ENCODE measurements around the gene SLC25A30.
A peak's percentile ranks its signal among the peaks of the same experiment; 100 is the strongest.
"Not testable (repeated sequence)": the region's sequence is repeated elsewhere in the genome, so short reads cannot be mapped to it uniquely, and the experiment has no call there.

Gene SLC25A30

DNA sequence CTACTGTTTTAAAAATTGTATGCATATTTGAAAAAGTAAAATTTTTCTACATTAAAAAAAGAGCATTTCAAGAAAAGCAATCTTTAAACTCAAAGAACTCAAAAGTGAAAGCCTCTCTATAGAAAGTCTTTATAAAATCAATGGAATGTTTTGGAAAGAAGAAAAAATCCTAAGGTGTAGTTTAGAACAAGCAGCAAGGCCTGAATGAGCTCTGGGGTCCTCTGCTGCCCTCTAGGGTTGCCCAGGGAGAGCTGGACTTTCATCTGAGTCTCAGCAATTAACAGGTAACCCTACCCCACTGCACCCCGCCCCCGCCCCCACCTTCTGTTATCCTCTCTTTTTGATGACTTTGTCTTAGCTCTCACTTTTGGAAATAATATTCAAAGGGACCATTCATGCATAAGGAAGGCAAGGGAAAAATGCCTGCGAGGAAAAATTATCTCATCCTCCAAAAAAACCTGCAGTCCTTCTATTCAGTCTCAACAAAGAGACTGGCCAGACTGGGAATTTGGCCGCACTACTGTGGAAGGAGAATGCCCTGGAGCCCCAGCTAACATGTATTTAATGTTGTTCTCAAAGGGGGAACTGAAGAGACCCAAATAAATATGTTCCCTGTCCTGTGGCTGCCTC lies 24.1 kb downstream of the SLC25A30 start:
- DNase-seq: peak in 23 of 56 donors; percentile 1 to 69 (median 18)

DNA sequence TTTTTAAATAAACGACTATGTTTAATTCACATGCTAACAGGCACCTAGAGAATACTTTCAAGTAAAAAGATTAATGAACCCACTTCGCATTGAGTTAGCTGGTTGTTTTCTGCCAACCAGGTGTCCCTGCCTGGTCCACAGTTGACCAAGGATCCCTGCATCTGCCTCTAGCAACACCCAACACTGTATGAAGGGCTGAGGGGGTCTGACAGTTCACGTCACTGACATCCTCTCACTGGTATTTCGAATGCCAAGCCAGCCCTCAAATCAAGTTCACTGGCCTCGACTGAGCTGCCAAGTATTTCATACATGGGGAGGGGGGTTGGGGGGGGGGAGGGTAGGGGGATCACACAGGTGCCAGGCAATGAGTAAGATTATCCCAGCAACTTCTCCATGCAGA lies 25.4 kb downstream of the SLC25A30 start:
- no peak for DNase-seq

DNA sequence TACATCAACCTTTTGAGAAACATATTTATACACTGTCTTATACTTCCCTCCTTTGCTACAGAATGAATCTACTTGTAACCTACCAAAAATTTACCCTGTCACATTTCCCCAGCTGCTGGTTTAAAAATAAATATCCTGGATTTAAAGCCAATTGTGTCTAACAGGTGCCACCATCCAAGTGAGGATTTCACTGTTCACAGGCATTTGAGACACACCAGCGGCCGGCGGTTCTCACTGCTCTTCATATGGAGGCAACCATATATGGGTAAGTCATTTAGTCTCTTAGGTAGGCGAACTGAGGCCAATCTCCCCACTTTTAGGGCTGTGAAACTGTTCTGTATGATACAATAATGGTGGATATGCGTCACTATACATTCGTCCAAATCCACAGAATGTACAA lies 26.2 kb downstream of the SLC25A30 start:
- DNase-seq: no peak

DNA sequence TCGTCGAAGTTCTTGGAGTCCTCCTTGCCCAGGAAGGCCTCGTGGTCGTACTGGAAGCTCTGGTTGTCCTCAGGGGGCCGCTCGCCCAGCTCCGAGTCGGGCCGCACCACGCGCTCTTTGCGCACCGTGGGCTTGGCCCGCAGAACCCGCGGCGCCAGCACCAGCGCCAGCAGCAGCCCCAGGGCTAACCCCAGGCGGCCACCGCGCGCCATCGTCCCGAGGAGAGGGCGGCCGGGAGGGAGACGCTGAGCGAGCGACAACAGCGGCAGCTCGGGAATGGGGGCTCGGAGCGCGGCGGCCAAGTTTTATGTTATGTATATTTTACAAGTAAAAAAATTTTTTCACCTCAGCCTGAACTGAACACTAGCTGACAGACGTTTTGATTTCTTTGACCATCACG lies 27.0 kb downstream of the SLC25A30 start:
- not testable (repeated sequence) for DNase-seq

DNA sequence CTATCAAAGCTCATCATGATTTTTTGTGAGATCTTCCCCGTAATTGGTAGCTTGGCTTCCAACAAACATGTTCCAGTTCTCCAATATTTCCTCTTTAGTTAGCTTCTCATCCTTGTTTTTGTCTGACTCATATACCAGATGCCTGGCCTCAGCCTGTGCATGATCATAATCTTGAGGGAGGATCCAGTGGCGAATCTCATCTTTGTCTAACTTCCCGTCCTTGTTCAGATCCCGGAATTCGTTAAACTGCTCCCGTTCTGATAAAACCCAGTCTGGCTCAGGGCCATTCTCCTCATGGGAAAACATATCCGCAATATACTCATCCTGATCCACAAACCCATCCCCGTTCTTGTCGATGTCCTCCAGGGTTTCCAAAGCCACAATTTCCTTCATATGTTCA lies 27.8 kb downstream of the SLC25A30 start:
- not testable (repeated sequence) for DNase-seq

DNA sequence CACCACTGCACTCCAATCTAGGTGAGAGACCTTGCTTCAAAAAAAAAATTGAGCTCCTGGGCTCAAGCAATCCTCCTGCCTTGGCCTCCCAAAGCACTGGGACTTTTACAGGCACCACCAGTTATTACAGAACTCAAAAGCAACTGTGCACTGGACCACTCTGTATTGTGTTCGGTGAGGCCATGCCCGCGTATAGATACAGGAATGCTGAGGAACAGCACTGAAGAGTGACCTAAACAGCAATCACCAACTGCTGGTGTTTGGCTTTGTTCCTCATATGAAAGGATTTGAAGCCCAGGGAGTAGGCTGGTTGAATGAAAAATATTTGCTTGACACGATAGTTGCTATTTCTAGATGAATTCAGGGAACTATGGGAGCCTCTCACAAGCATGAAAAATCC lies 29.5 kb downstream of the SLC25A30 start:
- DNase-seq: no peak

DNA sequence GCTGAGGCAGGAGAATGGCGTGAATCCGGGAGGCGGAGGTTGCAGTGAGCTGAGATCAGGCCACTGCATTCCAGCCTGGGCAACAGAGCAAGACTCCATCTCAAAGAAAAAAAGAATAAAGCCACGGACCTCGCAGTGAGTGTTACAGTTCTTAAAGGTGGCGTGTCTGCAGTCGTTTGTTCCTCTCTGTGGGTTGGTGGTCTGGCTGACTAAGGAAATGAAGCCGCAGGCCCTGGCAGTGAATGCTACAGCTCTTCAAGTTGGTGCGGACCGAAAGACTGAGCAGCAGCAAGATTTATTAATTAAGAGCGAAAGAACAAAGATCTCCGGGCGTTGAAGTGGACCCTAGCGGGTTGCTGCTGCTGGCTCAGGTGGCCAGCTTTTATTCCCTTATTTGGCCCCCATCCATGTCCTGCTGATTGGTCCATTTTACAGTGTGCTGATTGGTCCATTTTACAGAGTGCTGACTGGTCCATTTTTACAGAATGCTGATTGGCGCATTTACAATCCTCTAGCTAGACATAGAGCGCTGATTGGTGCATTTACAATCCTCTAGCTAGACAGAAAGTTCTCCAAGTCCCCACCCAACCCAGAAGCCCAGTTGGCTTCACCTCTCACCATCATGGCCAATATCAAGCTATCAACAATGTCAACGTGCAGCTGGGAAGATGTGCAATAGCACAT lies 31.1 kb downstream of the SLC25A30 start:
- not testable (repeated sequence) for DNase-seq

DNA sequence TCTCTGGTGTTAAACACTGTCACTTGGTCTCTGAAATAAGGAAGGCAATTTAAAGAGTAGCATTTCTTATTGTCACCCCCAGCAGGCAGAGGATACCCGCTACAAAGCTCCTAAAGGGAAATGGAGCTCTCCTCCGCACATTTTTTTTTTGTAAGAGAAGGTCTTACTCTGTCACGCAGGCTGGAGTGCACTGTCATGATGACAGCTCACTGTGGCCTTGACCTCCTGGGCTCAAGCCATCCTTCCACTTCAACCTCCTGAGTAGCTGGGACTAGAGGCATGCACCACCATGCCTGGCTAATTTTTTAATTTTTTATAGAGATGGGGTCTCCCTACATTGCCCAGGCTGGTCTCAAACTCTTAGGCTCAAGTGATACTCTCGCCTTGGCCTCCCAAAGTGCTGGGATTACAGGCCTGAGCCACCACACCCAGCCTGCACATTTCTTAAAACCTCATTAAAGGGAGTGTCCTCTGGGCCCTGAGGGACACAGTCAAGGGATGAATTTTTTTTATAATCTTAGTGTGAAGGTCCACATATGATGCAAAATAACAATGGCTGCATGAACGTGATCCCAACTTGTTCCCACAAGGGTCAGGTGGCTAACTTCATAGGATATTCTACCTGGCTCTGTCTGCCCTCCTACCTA lies 32.1 kb downstream of the SLC25A30 start:
- no peak for DNase-seq

DNA sequence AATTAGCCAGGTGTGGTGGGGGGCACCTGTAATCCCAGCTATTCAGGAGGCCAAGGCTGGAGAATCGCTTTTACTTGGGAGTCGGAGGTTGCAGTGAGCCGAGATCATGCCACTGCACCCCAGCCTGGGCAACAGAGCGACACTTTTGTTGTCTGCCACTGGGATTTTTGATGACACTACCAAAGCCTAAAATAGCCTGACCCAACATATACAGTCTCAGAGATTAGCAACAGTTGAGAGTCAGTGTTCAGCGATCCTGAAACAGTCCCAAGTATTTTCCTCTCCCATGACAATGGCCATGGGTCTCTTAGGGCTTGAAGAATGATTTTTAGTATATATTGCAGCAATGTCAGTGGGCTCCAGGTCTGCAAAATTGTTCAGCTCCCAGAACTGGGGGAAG lies 32.9 kb downstream of the SLC25A30 start:
- no peak for DNase-seq

DNA sequence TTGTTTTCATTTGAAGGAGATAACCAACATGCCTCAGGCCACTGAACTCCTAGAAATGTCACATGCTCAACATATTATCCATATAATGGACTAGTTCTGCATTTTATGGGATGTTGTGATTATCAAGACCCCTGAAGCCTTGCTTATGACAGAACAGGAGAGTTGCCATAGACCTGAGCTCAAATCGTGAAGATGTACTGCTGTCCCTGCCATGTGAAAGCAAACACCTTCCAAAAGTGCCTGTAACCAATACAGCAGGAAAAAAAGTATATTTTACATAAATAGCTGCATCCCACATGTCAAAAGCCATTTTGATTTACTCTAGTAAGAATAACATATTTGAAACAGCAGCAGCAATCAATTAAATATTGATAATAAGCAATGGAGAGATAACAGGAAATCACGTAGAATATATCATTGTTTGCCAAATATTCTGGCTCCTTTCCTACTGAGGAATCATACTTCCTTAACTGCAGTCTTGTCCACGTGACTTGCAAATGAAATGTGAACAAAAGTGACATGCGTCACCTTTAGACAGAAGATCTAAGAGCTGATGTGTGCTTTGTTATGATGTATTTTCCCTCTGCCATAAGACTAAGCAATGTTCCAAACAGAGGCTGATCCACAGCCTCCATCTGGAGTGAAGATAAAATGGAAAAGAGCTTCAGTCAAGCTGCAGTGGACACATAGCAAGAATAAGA lies 33.5 kb downstream of the SLC25A30 start:
- no peak for DNase-seq

DNA sequence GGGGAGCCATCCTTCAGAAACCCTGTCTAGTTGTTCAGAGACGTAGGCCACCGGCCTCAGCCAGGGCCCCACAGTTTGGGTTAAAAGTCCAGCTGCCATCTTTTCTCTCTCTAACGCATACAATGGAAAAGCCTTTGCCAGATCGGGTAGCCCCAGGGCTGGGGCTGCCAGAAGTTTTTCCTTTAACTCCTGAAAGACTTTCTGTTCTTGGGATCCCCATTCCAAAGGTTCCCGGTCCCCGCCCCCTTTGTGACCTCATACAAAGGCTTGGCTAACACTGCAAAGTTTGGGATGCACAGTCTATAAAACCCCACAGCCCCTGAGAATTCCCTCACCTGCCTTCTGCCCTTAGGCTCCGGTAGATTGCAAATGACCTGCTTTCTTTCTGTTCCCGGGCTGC lies 35.4 kb downstream of the SLC25A30 start:
- not testable (repeated sequence) for DNase-seq

DNA sequence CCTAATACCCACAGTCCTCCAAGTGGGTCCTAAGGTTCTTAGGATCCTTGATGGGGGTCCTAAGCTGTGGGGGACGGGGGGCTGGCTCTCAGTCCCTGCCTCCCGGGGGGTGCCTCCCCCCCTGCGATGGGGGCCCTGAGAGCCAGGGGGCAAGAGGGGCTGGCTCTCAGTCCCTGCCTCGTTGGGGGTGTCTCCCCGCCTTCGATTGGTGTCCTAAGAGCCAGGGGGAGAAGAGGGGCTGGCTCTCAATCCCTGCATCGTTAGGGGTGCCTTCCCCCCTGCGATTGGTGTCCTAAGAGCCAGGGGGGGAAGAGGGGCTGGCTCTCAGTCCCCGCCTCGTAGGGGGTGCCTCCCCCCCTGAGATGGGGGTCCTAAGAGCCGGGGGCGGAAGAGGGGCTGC lies 37.0 kb downstream of the SLC25A30 start:
- DNase-seq: no peak

DNA sequence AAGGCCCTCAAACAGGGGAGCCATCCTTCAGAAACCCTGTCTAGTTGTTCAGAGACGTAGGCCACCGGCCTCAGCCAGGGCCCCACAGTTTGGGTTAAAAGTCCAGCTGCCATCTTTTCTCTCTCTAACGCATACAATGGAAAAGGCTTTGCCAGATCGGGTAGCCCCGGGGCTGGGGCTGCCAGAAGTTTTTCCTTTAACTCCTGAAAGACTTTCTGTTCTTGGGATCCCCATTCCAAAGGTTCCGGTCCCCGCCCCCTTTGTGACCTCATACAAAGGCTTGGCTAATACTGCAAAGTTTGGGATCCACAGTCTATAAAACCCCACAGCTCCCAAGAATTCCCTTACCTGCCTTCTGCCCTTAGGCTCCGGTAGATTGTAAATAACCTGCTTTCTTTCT lies 37.5 kb downstream of the SLC25A30 start:
- not testable (repeated sequence) for DNase-seq

DNA sequence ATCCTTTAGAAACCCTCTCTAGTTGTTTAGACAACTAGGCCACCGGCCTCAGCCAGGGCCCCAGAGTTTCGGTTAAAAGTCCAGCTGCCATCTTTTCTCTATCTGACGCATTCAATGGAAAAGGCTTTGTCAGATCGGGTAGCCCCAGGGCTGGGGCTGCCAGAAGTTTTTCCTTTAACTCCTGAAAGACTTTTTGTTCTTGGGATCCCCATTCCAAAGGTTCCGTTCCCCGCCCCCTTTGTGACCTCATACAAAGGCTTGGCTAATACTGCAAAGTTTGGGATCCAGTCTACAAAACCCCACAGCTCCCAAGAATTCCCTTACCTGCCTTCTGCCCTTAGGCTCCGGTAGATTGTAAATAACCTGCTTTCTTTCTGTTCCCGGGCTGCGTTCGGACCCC lies 38.7 kb downstream of the SLC25A30 start:
- DNase-seq: not testable (repeated sequence)

DNA sequence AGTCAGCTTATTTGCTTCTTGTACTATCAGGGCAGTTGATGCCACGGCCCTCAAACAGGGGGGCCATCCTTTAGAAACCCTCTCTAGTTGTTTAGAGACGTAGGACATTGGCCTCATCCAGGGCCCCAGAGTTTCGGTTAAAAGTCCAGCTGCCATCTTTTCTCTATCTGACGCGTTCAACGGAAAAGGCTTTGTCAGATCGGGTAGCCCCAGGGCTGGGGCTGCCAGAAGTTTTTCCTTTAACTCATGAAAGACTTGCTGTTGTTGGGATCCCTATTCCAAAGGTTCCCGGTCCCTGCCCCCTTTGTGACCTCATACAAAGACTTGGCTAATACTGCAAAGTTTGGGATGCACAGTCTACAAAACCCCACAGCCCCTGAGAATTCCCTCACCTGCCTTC lies 39.4 kb downstream of the SLC25A30 start:
- DNase-seq: not testable (repeated sequence)

DNA sequence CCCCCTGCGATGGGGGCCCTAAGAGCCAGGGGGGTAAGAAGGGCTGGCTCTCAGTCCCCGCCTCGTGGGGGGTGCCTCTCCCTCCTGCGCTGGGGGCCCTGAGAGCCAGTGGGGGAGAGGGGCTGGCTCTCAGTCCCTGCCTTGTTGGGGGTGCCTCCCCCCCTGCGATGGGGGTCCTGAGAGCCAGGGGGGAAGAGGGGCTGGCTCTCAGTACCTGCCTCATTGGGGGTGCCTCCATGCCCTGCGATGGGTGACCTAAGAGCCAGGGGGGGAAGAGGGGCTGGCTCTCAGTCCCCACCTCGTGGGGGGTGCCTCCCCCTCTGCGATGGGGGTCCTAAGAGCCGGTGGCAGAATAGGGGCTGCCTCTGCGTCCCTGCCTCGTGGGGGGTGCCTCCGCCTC lies 40.9 kb downstream of the SLC25A30 start:
- DNase-seq: not testable (repeated sequence)

DNA sequence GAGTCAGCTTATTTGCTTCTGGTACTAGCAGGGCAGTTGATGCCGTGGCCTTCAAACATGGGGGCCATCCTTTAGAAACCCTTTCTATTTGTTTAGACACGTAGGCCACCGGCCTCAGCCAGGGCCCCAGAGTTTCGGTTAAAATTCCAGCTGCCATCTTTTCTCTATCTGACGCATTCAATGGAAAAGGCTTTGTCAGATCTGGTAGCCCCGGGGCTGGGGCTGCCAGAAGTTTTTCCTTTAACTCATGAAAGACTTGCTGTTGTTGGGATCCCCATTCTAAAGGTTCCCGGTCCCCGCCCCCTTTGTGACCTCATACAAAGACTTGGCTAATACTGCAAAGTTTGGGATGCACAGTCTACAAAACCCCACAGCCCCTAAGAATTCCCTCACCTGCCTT lies 41.5 kb downstream of the SLC25A30 start:
- not testable (repeated sequence) for DNase-seq

DNA sequence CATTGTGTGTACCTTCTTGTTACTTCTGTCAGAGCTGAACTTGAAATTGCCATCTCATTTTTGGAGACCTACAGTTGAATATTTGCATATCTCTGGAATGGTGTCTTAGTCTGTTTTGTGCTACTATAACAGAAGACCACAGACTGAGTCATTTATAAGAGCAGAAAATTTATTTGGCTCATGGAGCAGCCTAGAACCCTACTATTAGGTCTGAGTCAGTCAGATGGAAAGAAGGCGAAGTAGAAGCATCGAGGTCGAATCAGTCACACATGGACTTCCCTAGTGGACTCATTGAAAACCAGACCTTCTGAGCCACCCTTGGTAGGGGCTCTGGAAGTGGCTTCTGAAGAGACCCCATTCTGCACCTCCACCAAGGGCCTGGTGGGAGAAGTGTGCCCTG lies 43.3 kb downstream of the SLC25A30 start:
- no peak for DNase-seq

DNA sequence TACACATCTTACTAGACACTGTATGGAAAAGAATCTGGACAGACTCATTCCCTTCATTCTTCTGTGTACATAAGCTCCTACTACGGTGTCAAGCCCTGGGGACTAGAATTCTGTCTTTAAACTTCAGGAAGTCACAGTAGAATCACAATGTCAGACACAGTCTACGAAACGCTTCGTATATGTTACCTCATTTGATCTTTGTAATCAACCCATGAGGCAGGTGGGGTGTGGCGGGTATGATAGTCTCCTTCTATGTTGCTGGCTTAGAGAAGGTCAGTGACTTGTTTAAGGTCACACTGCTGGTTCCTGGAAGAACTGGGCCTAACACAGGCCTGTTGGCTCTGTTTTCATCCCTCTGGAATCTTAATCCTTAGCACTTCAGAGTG lies 45.0 kb downstream of the SLC25A30 start:
- no peak for DNase-seq

DNA sequence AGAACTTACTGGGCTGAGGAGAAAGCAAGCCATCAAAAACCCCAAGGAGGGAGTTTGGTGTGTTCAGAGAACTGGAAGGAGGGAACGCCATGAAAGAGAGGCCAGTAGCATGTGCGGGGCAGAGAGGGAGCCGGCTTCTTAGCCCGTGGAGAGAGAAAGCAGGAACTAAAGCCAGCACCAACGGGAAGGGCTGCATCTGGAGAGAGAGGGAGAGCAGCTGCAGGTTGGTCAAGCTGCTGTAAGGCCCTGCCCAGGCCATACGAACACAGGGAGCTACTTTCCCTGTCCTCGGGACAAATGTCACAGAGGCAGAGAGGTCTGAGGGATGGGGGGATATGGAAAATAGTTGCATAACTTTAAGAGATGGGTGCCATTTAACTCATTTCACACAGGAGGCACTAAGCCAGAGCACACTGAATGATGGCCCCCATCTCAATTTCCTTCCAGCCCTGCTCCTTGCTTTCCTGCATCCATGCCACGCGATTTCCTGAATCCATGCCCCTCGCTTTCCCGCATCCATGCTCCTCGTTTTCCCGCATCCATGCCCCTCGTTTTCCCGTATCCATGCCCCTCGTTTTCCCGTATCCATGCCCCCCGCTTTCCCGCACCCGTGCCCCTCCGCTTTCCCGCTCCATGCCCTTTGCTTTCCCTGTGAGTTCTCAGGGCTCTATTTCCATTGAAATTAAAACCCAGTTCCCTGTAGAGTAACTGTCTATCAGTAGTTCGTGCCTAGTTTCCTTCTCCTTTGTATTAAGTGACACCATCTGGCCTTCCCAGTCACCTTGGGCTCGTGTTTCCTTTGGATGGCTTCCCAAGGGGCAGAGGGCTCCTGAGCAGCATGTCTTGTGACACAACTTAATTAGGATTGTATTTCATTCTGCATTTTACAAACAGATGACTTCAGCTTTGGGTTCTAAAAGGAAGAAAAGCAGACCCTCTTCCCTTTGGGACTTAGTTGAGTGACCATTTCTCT lies 45.7 kb downstream of the SLC25A30 start:
- no peak for DNase-seq

DNA sequence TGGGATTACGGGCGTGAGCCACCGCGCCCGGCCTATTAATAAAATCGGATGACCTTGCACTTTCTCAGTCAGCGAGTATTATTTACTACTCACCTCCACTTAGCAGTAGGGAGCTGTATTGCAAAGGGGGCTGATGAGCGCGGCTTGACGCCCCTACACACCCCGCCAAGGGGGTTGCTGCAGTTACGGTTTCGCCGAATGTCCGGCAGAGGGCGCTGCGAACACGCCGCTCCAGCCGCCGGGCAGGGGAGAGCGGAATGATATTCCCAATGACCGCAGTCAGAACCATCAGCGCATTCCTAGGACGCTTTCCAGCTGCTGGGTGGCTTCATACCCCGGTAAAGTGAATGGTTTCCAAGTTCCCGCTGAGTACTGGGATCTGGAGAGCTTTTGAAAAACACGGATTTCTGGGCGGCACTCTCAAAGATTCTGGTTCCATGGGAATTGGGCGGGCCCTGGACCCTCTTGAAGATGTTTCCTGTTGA lies 47.2 kb downstream of the SLC25A30 start:
- peak in 38 of 56 donors; percentile 3 to 74 (median 22) for DNase-seq

All from nucleus accumbens (tissue), 56 donors.